Neutrophil (primary cell): ENCODE data around the gene RHOG.

ENCODE experiments used
- H3K27ac ChIP-seq: fragments of 200-600 bp; sonication (generic); 2 replicates; pipeline ENCODE4 v1.5.1; 2016; ENCODE audit warnings: mild to moderate bottlenecking, moderate library complexity
- H3K27me3 ChIP-seq: fragments of 200-600 bp; sonication (generic); 2 replicates; pipeline ENCODE4 v1.6.0; 2016; ENCODE audit warnings: mild to moderate bottlenecking
- H3K36me3 ChIP-seq: fragments of 200-600 bp; sonication (generic); 2 replicates; pipeline ENCODE4 v1.5.1; 2017
- H3K4me1 ChIP-seq, 2 experiments: fragments of 200-600 bp in 1 of 2; sonication (generic) in 1 of 2; 1 replicate in 1 of 2; 2 replicates in 1 of 2; pipeline versions ENCODE4 v1.5.1 to v1.6.1; 2013 to 2016; ENCODE audit warnings: low read depth in 1 of 2, low read length in 1 of 2, mild to moderate bottlenecking in 1 of 2, moderate library complexity in 1 of 2; ENCODE audit not compliant: control insufficient read depth in 1 of 2, insufficient read depth in 1 of 2
- H3K4me3 ChIP-seq, 2 experiments: fragments of 200-600 bp in 1 of 2; sonication (generic) in 1 of 2; 1 replicate in 1 of 2; 2 replicates in 1 of 2; pipeline ENCODE4 v1.5.1; 2013 to 2016; ENCODE audit warnings: low read depth in 1 of 2, low read length in 1 of 2, mild to moderate bottlenecking in 1 of 2, moderate library complexity in 1 of 2
- H3K9me3 ChIP-seq: fragments of 200-600 bp; sonication (generic); 2 replicates; pipeline ENCODE4 v1.5.1; 2016
- CTCF ChIP-seq: fragments of 200-600 bp; sonication (generic); IDR thresholded peaks from 2 replicates; pipeline ENCODE4 v1.5.1; 2016; ENCODE audit warnings: antibody characterized with exemption

Gene RHOG

GRCh38 chr11:3857628-3858027, 16.9 kb upstream of the RHOG start:
- Histone ChIP-seq H3K9me3 (no peaks in the 10 kb centered on the region), H3K27me3 (no peaks in the 10 kb centered on the region), H3K4me1 (peaks cover 79 to 84% of the 10 kb centered on the region in 2 experiments), H3K27ac (peak overlapping the region; percentile 98), H3K36me3 (no peaks in the 10 kb centered on the region), H3K4me3 (peak overlapping the region; percentile 77 to 93)
- no peak for TF ChIP-seq CTCF

- Histone ChIP-seq H3K36me3 (no peaks in the 10 kb centered on the region), H3K4me3 (peak overlapping the region; percentile 77 to 93), H3K27me3 (no peaks in the 10 kb centered on the region), H3K27ac (peak overlapping the region; percentile 98), H3K9me3 (no peaks in the 10 kb centered on the region), H3K4me1 (peaks cover 73 to 77% of the 10 kb centered on the region in 2 experiments)
- no peak for TF ChIP-seq CTCF
These were observed 16.2 kb upstream of the RHOG start for GRCh38 chr11:3856856-3857553.

- Histone ChIP-seq H3K27me3 (no peaks in the 10 kb centered on the region), H3K27ac (peak overlapping the region; percentile 98), H3K4me3 (peak overlapping the region; percentile 77 to 93), H3K4me1 (peaks cover 63 to 67% of the 10 kb centered on the region in 2 experiments), H3K36me3 (no peaks in the 10 kb centered on the region), H3K9me3 (no peaks in the 10 kb centered on the region)
- no peak for TF ChIP-seq CTCF
These were observed 15.2 kb upstream of the RHOG start for GRCh38 chr11:3855808-3856491.

- peak; percentile 99 for TF ChIP-seq CTCF
- H3K4me1 ChIP-seq, result peaks cover 55 to 59% of the 10 kb centered on the region in 2 experiments
- H3K9me3 ChIP-seq, result no peaks in the 10 kb centered on the region
- peak within 1 kb of the TSS; percentile 98 for H3K27ac ChIP-seq
- H3K4me3 ChIP-seq, result peak within 1 kb of the TSS; percentile 77 to 93
- no peaks in the 10 kb centered on the region for H3K36me3 ChIP-seq
- no peaks in the 10 kb centered on the region for H3K27me3 ChIP-seq
These were observed 14.4 kb upstream of the RHOG start, which contains the start of gene STIM1 for GRCh38 chr11:3854977-3855807. TSS of gene STIM1 (plus strand) at chr11:3855664. CDS start at chr11:3856271, 607 bp downstream.

- no peak for TF ChIP-seq CTCF
- Histone ChIP-seq H3K4me1 (peaks cover 49 to 53% of the 10 kb centered on the region in 2 experiments), H3K4me3 (peak overlapping the region; percentile 77 to 93), H3K36me3 (no peaks in the 10 kb centered on the region), H3K27me3 (no peaks in the 10 kb centered on the region), H3K9me3 (no peaks in the 10 kb centered on the region), H3K27ac (peak overlapping the region; percentile 98)
These were observed 13.9 kb upstream of the RHOG start for GRCh38 chr11:3854660-3854976.
